H1 (cell line): Measurements from ENCODE around the gene BBS9. TPM values are rescaled to one million over a fixed set of nuclear protein-coding genes. Genes with fewer than 3 reads are reported as not detected.

ENCODE experiments used
- ATF2 ChIP-seq: IDR thresholded peaks from 2 replicates; pipeline ENCODE4 v1.6.1; 2012; ENCODE audit warnings: low read length, inconsistent platforms
- CREB1 ChIP-seq: IDR thresholded peaks from 2 replicates; pipeline ENCODE4 v1.6.1; 2012; ENCODE audit warnings: inconsistent platforms
- FOSL1 ChIP-seq: IDR thresholded peaks from 2 replicates; pipeline ENCODE4 v1.6.1; 2011; ENCODE audit warnings: mild to moderate bottlenecking, low read depth, low read length, moderate library complexity; ENCODE audit not compliant: insufficient read depth
- polyA plus RNA-seq, 7 experiments: library from polyadenylated mRNA; depleted of rRNA in 3 of 7; stranded (reverse) in 5 of 7; unstranded in 2 of 7; fragments of >200 nt in 5 of 7; fragments of 200-250 nt in 2 of 7; gene quantifications; 1 replicate in 5 of 7; 2 replicates in 1 of 7; 4 replicates in 1 of 7; pipeline versions ENCODE4 v1.2.1 to v1.2.3, GENCODE V29; 2011 to 2013; ENCODE audit warnings: missing spikeins in 2 of 7, mixed read lengths in 2 of 7
- total RNA-seq: library from RNA; stranded (reverse); fragmentation: NEBNext Ultra II Directional; extraction: Animal tissue kit (Norgen Biotek cat#: 25700); gene quantifications from 2 replicates; pipeline ENCODE4 v1.2.1, GENCODE V29; 2021

The BBS9 gene
- total and polyA plus RNA-seq, 2 of the 8 experiments (the other 6 are each of a cell fraction or from before 2014, with no cell fraction given), result 22.3 to 37.0 TPM

- TF ChIP-seq ATF2, result no peak
- TF ChIP-seq CREB1, result no peak
- no peak for TF ChIP-seq FOSL1
Measured at GRCh38 chr7:33392148-33392547, 262.8 kb downstream of the BBS9 start (continued).
